Measurements from ENCODE around the gene TRMO.

DNA sequence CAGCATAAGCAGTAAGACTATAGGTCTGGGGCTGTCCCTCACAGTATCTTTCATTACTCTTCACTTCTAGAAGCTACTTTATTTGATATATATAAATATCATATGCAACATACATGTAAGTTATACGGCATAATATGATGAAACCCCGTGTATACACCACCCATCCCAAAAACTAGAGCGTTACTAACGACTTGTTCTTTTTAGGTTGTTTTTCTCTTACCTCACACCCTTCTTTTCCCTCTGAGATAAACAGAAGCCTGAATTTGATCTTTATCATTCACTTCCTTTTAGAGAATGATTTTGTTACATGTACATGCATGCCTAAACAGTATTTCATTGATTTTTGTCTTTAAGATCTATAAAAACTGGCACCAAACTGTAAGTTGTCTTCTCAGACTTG lies 3.7 kb downstream of the TRMO start:
- TF ChIP-seq, protein P1, sequence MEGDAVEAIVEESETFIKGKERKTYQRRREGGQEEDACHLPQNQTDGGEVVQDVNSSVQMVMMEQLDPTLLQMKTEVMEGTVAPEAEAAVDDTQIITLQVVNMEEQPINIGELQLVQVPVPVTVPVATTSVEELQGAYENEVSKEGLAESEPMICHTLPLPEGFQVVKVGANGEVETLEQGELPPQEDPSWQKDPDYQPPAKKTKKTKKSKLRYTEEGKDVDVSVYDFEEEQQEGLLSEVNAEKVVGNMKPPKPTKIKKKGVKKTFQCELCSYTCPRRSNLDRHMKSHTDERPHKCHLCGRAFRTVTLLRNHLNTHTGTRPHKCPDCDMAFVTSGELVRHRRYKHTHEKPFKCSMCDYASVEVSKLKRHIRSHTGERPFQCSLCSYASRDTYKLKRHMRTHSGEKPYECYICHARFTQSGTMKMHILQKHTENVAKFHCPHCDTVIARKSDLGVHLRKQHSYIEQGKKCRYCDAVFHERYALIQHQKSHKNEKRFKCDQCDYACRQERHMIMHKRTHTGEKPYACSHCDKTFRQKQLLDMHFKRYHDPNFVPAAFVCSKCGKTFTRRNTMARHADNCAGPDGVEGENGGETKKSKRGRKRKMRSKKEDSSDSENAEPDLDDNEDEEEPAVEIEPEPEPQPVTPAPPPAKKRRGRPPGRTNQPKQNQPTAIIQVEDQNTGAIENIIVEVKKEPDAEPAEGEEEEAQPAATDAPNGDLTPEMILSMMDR (IDR thresholded peaks at IDR 0.05) = no peak
- no peak for TF ChIP-seq SIN3A (IDR thresholded peaks at IDR 0.05; ENCODE audit: borderline replicate concordance, insufficient read depth, low read depth, low read length)
- no peak for TF ChIP-seq POLR2AphosphoS5 (IDR thresholded peaks at IDR 0.05; ENCODE audit: low read depth, low read length)
- TF ChIP-seq, protein P2, sequence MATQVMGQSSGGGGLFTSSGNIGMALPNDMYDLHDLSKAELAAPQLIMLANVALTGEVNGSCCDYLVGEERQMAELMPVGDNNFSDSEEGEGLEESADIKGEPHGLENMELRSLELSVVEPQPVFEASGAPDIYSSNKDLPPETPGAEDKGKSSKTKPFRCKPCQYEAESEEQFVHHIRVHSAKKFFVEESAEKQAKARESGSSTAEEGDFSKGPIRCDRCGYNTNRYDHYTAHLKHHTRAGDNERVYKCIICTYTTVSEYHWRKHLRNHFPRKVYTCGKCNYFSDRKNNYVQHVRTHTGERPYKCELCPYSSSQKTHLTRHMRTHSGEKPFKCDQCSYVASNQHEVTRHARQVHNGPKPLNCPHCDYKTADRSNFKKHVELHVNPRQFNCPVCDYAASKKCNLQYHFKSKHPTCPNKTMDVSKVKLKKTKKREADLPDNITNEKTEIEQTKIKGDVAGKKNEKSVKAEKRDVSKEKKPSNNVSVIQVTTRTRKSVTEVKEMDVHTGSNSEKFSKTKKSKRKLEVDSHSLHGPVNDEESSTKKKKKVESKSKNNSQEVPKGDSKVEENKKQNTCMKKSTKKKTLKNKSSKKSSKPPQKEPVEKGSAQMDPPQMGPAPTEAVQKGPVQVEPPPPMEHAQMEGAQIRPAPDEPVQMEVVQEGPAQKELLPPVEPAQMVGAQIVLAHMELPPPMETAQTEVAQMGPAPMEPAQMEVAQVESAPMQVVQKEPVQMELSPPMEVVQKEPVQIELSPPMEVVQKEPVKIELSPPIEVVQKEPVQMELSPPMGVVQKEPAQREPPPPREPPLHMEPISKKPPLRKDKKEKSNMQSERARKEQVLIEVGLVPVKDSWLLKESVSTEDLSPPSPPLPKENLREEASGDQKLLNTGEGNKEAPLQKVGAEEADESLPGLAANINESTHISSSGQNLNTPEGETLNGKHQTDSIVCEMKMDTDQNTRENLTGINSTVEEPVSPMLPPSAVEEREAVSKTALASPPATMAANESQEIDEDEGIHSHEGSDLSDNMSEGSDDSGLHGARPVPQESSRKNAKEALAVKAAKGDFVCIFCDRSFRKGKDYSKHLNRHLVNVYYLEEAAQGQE (IDR thresholded peaks at IDR 0.05; ENCODE audit: insufficient read depth in 1 of 2, low read depth in 2 of 2, low read length in 1 of 2) = no peak
- TF ChIP-seq TCF7L2 (IDR thresholded peaks at IDR 0.05; ENCODE audit: low read depth, low read length) = no peak

Measured in Panc1 (cell line).